IPS DF 19.7 (cell line): ENCODE data around the gene EIF4E1B.

Source experiments
- DNase-seq: peaks from one replicate; pipeline ENCODE4 v3.0.0-alpha.2; 2013; ENCODE audit warnings: low read depth, low spot score

Gene EIF4E1B

DNA sequence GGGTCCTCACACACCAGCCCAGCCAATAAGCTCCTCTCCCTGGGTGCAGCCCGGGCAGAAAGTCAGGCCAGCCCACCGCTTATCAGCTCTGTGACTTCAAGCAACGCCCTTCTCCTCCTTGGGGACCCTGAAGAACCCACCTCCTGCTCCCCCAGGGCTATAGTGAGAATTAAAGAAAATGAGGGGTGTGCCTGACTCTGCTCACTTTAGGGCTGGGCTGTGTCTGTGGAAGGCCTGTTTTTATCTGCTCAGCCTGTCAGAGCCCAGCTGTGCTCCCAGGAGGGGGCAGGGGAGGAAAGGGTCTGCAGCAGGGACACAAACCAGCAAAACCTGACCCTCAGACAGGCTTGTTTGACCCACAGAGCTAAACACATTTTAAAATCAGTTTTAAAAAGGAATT lies 24.4 kb upstream of the EIF4E1B start:
- no peak for DNase-seq

GRCh38 chr5:176606875-176607274 lies 23.6 kb upstream of the EIF4E1B start:
- DNase-seq, result no peak

GRCh38 chr5:176608142-176608705 lies 22.3 kb upstream of the EIF4E1B start:
- DNase-seq, result no peak

- DNase-seq, result no peak
Measured at GRCh38 chr5:176608937-176609723, 21.3 kb upstream of the EIF4E1B start.

DNA sequence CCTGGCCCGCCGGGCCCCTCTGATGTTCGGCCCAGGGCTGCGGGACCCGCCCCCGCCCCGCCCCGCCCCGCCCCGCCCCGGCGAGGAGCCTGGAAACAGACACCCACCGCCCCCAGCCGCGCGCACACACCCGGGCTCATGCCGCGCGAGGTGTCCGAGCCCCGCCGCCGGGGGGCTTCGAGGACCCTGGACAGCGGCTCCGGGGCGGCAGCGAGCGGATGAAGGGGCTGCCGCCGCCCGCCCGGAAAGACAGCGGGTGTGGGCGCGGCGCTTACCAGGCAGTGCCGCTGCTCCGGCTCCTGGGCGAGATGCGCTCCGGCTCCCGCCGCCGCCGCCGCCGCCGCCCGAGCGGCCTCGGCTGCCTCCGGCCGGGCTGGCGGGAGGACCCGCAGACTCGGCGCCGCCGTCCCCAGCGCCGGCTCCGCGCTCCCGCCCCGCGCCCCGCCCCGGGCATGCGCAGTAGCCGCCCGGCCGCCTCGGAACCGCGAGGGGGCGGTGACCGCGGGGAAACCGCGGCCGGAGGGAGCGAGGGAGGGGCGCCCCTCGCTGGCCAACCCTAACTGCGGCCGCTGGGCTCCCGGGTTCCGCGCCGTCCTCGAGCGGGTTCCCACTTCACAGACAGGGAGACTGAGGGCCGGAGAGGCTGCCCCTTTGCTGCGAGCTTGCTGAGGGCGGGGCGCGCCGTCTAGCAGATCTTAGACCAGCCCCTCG lies 20.6 kb upstream of the EIF4E1B start, which contains the start of gene GPRIN1:
Gene GPRIN1, minus strand, starts transcription at position 433 of the 711 bp plus-strand sequence. CDS start 10,322 bp downstream, outside the sequence.
- no peak for DNase-seq

GRCh38 chr5:176610435-176610773 lies 20.1 kb upstream of the EIF4E1B start:
- no peak for DNase-seq

DNA sequence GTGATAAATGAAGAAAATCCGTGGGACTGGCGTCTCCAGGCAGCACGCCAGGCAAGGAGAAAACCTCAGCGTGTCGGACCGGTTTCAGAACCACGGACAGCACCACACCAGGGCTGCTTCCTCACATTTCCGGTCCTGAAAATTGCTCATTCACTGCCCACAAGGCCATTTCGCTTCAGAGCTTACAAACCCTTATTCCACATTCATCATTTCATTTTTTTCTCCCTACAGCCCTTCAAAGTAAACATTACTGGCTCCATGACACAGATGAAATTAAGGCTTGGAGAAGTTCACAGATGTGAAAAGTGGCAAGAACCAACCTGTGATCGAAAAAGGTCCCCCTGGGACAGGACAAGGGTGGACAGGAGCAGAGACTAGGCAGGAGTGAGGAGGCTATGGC lies 19.0 kb upstream of the EIF4E1B start:
- no peak for DNase-seq

GRCh38 chr5:176612008-176612407 lies 18.5 kb upstream of the EIF4E1B start:
- no peak for DNase-seq

GRCh38 chr5:176612855-176613254 lies 17.6 kb upstream of the EIF4E1B start:
- no peak for DNase-seq

GRCh38 chr5:176614805-176615478 lies 15.5 kb upstream of the EIF4E1B start:
- DNase-seq, result no peak

- DNase-seq, result no peak
Measured at GRCh38 chr5:176616511-176616910, 14.0 kb upstream of the EIF4E1B start.

GRCh38 chr5:176618783-176619182 lies 11.7 kb upstream of the EIF4E1B start:
- no peak for DNase-seq

DNA sequence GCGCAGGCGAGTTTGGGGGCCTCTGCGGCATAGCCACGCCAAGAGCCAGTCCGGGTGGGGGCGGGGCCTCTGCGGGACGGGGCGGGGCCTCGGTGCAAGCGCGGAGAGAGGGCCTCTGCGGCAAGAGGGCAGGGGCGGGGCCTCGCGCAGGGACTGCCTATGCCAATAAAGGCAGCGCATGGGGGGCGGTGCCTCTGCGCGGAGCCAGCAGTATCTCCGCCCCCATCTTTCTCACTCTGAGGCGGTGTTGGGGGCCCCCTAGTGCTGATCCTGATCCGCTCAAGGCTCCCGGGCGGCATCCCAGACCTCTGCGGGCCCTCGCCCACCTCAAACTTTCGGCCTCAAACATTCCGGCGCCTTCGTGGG lies 11.3 kb upstream of the EIF4E1B start:
- peak; percentile 67 for DNase-seq

DNA sequence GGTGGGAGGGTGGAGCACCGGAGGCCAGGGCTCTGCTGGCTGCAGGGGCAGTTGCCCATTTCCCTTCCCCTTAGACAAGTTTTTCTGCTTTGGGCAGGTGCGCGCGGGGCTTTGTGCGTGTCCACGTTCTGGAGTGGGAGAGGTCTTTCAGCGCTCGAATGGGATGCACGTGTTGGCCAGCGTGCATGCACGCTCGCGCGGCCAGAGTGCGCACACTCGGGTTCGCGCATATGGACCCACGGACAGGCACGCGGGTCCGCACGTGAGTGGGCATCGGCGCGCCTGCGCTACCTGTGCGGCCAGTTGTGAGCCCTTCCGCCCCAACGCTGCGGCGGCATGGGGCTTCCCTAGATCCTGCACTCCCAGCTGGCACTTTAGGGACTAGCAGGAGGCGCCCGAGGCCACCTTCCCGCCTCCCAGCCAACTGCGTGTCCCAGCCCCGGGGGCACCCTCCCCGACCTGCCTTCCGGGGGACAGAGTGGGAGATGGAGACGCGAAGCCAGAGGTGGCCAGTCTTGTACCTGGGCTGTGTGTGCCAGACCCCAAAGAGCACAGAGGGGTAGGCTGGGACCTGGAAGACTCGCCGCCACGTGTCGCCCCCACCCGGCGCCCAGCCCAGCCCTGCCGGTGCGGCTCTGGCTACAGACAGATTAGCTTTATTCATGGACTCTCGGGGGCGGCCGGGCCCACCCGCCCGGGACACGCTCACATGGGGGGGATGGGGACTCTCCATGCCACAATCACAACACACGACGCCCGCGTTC lies 10.7 kb upstream of the EIF4E1B start:
- DNase-seq, result no peak

- no peak for DNase-seq
Measured at GRCh38 chr5:176620333-176620981, 10.0 kb upstream of the EIF4E1B start.

GRCh38 chr5:176621661-176622079 lies 8.8 kb upstream of the EIF4E1B start:
- DNase-seq, result no peak

DNA sequence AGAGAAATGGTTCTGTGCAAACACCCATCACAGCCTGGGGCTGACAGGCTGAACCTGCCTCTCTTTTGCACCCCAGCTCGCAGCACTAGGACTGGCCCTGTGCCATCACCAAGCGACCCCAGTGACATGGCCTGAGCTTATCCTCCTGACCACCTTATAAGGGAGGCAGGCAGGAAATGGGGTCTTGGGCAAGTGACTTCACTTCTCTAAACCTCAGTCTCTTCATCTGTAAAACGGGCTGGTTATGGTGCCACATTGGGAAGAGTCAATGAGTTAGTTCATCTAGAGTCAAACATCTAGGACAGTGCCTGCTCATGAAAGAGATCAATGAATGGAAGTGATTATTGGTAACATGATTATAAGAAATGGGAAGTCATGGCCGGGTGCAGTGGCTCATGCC lies 6.3 kb upstream of the EIF4E1B start:
- DNase-seq, result no peak

- no peak for DNase-seq
Measured at GRCh38 chr5:176624938-176625337, 5.5 kb upstream of the EIF4E1B start.

DNA sequence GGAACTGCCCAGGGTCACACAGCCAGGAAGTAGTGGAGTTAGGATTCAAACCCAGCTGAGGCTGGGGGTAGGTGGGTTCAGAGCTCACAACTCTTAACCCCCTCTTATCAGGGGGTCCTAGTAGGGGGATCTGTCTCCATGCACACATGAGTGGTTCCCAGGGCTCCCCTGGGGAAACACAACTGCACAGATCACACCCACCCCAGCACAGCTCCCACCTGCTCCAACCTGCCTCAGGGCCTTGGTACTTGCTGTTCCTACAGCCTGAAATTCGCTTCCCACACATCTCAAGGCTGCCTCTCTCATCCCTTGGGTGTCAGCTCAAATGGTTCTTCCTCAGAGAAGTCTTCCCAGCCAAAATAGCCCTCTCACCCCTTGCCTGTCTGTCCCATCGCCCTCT lies 5.0 kb upstream of the EIF4E1B start:
- no peak for DNase-seq

DNA sequence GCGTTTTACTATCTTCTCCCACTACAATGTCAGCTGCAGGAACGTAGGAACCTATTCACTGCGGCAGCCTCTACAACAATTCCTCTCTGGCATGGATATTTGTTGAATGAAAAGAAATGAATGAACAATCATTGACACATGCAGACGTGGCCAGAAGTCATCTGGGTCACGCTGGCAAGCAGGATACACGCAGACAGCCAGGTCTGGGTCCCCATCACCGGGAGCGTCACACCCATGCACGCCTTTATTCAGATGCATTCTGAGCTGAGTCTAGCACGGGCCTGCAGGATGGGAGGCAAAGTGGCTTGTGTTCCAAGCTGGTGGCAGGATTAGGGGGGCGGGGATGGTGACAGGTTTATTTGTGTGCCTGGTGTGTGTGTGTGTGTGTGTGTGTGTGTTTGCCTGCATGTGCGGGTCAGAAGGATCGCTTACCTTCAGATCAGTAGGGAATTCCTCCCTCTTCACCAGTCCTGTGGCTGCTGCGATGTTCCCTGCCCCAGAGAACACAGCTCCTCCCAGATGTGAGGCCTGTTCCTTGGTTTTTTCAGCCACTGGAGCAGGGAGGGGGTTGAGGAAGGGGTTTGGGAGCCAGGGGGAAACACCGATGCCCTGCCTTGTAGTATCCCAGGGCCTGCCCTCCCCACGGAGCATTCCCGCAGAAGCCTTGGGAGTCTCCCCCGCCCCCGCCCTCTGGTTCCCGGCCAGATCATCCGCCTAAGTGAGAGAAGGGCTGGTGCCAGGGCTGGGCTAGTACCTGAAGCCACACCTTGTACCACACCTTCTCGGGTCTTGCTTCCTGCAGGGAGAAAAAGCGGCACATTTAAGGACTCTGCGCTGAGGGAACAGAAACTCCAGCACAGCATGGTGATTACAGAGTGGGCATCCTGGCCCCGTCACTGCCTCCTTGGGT lies 4.3 kb upstream of the EIF4E1B start:
- DNase-seq, result no peak
